Left cardiac atrium (tissue), 4 donors: Measurements from ENCODE around the gene BMP6. TPM values are rescaled to one million over a fixed set of nuclear protein-coding genes. Genes with fewer than 3 reads are reported as not detected.
"Not testable (repeated sequence)": the region's sequence is repeated elsewhere in the genome, so short reads cannot be mapped to it uniquely, and the experiment has no call there.

Experiments
- ATAC-seq, 2 donors: fragments of 200-7000 bp; cut with Tn5 transposase; one replicate each; pipeline ENCODE4 v1.9.1; 2020; ENCODE audit warnings: mild to moderate bottlenecking in 2 of 2, moderate library complexity in 2 of 2
- DNase-seq: peaks from one replicate; pipeline ENCODE4 v3.0.0-alpha.2; 2020
- intact Hi-C, 2 donors: fragments of 100-400 bp; cut with DNase I; formaldehyde crosslinking; loops; one replicate each; pipeline versions ENCODE4 v1.14.1 to v1.15.1; 2022 to 2023
- total RNA-seq, 2 donors: library from RNA; stranded (reverse); fragmentation: NEBNext Ultra II Directional; extraction: Animal tissue kit (Norgen Biotek cat#: 25700); gene quantifications; one replicate each; pipeline ENCODE4 v1.2.1, GENCODE V29; 2021
- donor health status: DM: no; HTN: yes; CAD: no.
- donor health status: DM: no; HTN: yes; CAD: no; lungs with severe emphysema.
- donor health status: DM: yes; HTN: yes; CAD: no.
- donor health status: Dilated cardiomyopathy.

Gene BMP6
- total RNA-seq, 2 donors from 2014 or later = 2.1 to 13.4 TPM

DNA sequence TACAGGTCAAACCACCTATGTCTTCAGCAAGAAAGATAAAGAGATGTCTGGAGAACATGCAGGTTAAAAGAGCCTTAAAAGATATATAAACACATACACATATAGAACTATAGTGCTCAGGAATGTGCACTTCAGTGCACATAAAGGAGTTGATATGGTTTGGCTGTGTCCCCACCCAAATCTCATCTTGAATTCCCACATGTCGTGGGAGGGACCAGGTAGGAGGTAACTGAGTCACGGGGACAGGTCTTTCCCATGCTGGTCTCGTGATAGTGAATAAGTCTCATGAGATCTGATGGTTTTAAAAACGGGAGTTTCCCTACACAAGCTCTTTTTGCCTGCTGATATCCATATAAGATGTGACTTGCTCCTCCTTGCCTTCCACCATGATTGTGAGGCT is 166.5 kb downstream of the BMP6 start:
- intact Hi-C loops, DNase-seq, ATAC-seq: not testable (repeated sequence)

DNA sequence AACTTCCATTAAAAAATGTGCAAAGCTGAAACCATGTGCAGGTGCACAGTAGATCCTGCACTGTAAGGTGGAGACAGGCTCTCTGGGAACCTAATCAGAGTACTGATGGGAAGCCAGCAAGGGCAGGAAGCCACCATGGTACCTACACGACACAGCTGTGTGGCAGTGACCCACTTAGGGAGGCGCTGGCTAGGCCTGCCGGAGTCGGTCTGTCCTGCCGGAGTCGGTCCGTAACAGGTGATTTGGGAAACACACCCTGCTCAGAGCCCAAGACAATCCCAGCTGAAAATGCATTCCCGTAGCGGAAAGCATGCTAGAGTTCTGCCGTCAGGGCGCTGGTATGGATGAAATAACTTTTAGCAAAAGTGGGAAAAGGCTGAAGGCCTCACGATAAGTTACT is 167.4 kb downstream of the BMP6 start:
- no peak for DNase-seq
- ATAC-seq = no peak
- intact Hi-C loops = no loop called here

DNA sequence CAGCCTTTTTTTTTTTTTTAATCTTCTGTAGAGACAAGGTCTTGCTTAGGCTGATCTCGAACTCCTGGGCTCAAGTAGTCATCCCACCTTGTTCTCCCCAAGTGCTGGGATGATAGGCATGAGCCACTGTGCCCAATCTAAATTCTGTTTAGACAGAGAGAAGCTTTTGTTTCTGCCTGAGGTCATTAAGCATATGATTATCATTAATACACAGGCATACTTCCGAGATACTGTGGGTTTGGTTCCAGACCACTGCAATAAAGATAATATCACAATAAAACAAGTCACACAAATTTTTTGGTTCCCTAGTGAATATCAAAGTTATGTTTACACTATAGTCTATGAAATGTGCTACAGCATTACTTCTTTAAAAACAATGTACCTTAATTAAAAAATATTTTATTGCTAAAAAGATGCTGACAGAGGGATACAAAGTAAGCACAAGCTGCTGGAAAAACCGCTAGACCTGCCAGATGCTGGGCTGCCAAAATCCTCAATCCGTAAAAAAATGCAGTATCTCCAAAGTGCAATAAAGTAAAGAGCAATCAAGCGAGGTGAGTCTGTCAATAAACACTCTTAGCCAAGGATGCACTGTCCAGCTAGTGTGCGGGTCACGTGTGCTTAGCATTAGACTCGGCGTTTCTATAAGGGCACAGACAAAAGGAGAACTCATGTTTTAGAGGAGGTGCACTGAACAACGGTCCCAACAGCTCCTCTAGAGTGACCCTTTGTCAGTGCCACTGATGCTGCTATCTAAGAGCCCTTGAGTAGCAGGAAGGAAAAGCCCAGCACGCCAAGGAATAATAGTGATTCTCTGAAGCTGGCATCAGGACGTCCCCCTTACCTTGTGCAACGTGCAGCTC is 168.6 kb downstream of the BMP6 start:
- intact Hi-C loops = no loop called here
- DNase-seq = no peak
- ATAC-seq = no peak

GRCh38 chr6:7895125-7895423 is 169.2 kb downstream of the BMP6 start:
- intact Hi-C loops = no loop called here
- DNase-seq = no peak
- no peak for ATAC-seq

- DNase-seq (no peak), ATAC-seq (no peak)
- intact Hi-C loops = no loop called here
These were observed 170.6 kb downstream of the BMP6 start for GRCh38 chr6:7896465-7896987.

GRCh38 chr6:7897461-7898192 is 171.7 kb downstream of the BMP6 start:
- intact Hi-C loops = no loop called here
- DNase-seq = no peak
- ATAC-seq = no peak

DNA sequence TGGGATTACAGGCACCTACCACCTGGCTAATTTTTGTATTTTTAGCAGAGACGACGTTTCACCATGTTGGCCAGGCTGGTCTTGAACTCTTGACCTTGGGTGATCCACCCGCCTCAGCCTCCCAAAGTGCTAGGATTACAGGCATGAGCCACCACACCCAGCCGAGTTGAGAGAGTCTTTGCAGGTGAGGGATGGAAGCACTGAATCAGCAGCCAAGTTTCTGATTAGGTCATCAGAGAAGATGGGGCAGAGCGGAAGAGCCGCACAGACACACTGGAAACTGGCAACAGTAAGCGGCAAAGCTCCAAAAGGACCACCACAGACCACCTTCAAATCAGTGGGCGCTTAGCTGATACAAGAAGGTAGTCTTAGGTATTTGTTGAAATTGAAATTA is 172.3 kb downstream of the BMP6 start:
- ATAC-seq, DNase-seq, intact Hi-C loops: not testable (repeated sequence)

DNA sequence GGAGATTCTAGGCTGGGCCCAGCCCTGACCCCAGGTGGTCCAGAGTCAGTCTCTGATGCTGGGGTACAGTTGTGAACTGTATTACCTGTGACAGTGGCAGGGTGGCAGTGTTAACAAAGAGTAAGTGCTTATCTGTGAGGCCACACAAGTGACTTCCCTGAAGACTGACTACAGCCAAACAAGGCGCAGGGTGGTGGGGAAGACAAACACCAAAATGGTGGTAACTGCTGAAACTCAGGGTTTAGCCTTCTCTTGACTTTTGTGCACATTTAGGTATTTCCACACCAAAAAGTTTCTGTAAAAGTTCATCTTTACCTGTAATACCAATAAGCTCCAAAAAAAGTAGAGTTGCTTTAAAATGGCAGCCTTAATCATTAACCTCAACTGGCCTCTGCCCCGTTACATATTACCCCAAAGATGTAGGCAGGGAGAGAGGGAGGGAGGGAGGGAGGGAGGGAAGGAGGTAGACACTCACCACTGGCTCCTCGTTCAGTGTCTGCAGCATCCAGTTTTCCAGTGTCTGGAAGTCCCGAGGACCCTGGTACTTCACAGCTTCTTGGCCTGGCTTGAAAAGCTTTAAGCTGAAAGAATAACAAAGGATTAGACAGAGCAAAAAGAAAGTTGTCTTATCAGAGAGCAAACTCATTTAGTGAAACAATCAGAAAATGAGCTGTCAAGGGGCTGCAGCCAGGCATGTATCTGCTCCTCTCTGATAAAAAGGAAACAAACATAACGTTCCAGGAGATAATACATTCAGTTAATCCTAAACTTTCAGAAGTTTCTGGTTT is 173.4 kb downstream of the BMP6 start:
- DNase-seq (no peak), ATAC-seq (peak in 1 of 2 donors; percentile 11)
- intact Hi-C loops = no loop called here

DNA sequence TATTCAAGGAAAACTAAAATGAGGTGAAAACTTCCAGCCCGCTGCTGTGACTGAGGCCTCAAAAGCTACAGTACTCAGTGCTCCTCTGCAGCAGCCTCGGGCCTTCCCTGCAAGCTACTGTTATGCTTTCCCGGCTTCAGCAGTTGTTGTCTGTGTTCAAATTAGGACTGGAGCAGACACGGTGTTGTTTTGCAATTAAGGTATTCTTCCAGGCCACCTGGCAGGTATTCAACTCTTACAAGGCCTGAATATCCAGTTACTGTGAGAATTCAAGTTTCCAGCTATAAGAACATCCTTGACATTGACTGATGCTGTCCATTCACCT is 174.0 kb downstream of the BMP6 start:
- DNase-seq (no peak), ATAC-seq (peak in 1 of 2 donors; percentile 25)
- intact Hi-C loops = loop anchor here in 1 of 2 donors (10.0 kb wide), 1 partner anchor 175 kb away; the partner anchor contains the start of gene BMP6

DNA sequence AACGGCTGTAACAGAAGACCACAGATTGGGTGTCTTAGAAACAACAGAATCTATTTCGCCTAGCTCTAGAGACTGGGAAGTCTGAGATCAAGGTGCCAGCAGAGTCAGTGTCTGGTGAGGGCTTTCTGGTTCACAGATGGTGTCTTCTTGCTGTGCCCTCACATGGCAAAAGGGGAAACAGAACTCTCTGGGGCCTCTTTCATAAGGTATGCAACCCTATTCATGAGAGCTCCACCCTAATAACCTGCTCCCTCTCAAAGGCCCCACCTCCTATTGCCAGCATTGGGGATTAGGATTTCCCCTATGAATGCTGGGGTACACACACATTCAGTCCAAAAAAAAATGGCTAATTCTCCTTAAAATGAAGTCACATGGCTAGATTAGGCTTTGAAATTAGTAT is 174.7 kb downstream of the BMP6 start:
- no peak for DNase-seq
- no peak for ATAC-seq
- intact Hi-C loops = loop anchor here in 1 of 2 donors (10.0 kb wide), 1 partner anchor 176 kb away; the partner anchor contains the start of gene BMP6

DNA sequence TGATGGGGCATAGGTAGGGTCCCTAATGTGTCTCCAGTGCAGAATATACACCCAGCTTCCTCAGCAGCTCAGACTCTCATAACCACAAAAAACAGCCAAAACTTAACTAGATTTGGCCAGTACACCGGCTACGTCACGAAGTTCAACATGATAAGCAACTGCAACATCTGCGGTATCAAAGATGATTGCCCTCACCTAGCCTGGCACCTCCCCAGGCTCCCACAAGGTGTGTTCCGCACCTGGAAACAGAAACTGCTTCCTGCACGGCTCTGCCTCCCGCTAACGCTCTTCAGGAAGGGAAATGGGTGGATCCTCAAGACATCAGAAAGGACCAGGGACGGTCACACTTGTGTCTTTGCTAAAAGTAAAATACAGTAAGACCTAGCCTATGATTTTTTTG is 175.2 kb downstream of the BMP6 start:
- DNase-seq (no peak), ATAC-seq (no peak)
- intact Hi-C loops = loop anchor here in 1 of 2 donors (10.0 kb wide), 1 partner anchor 176 kb away; the partner anchor contains the start of gene BMP6

DNA sequence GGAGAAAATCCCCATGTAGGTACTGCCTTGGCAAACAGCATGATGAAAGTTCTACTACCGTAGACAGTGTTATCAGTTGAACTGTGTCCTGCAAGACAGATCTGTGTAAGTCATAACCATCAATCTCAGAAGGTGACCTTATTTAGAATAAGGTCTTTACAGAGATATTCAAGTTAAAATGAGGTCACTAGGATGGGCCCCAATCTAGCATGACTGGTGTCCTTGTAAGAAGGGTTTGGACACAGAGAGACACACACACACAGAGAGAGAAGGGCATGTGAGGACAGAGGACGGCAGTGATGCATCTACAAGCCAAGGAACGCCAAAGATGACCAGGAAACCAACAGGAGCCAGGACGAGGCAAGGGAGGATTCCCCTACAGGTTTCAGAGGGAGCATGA is 175.9 kb downstream of the BMP6 start:
- intact Hi-C loops = loop anchor here in 1 of 2 donors (10.0 kb wide), 1 partner anchor 177 kb away; the partner anchor contains the start of gene BMP6
- ATAC-seq = no peak
- DNase-seq = no peak

GRCh38 chr6:7902221-7902620 is 176.3 kb downstream of the BMP6 start:
- ATAC-seq = no peak
- intact Hi-C loops = loop anchor here in 1 of 2 donors (10.0 kb wide), 1 partner anchor 177 kb away; the partner anchor contains the start of gene BMP6

GRCh38 chr6:7902867-7903266 is 177.0 kb downstream of the BMP6 start:
- ATAC-seq (no peak), DNase-seq (no peak)
- intact Hi-C loops = loop anchor here in 1 of 2 donors (10.0 kb wide), 1 partner anchor 178 kb away; the partner anchor contains the start of gene BMP6

More at GRCh38 chr6:7902221-7902620, 176.3 kb downstream of the BMP6 start:
- no peak for DNase-seq

DNA sequence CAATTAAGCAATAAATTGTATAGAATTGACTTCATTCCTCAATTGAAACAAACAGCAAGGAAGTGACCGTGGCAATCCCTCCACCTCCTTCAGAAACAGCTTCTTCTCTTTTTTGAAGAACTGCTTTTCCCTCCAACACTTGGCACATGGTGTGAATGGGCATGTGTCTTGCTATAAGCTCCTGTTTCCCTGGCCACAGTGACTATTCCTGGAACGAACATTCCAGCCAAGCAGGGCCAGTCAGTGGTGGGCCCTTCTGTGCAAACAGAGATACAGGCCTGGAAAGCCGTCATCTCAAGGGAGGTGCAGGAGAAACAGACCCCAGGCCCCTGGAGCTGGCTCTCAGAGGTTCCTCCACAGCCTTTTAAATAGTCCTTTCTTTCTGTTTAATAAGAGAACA is 177.8 kb downstream of the BMP6 start:
- DNase-seq (no peak), ATAC-seq (no peak)
- intact Hi-C loops = loop anchor here in 1 of 2 donors (10.0 kb wide), 1 partner anchor 179 kb away; the partner anchor contains the start of gene BMP6

GRCh38 chr6:7904654-7905319 is 178.9 kb downstream of the BMP6 start:
- intact Hi-C loops = loop anchor here in 1 of 2 donors (5.0 to 10.0 kb wide), 2 partner anchors 103 to 180 kb away; partner anchors contain the start of gene BMP6
- DNase-seq = no peak
- no peak for ATAC-seq

- no peak for DNase-seq
- no peak for ATAC-seq
- intact Hi-C loops = loop anchor here in 1 of 2 donors (5.0 to 10.0 kb wide), 2 partner anchors 102 to 181 kb away; partner anchors contain the start of gene BMP6
These were observed 179.5 kb downstream of the BMP6 start for GRCh38 chr6:7905416-7905815.

DNA sequence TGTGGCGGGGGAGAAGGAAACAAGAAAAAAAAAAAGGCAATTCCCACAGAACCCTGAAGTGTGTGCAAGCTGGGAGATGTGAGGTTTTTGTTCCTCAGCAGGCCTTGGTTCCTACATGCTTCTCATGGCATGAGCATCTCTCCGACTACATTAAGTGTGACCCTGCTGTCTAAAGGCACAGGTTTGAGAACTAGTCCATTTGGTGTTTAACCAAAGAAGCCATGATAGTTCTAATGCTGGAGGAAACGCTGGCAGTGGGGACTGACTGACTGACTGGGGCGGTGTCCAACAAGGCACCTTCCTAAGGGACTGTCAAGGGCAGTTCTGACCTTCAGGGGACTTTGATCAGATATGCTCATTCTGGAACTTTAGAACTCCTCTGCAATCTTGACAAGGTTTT is 180.8 kb downstream of the BMP6 start:
- DNase-seq (no peak), ATAC-seq (no peak)
- intact Hi-C loops = loop anchor here in 1 of 2 donors (5.0 to 10.0 kb wide), 2 partner anchors 101 to 182 kb away; partner anchors contain the start of gene BMP6
